Measurements from ENCODE around the gene CACNG4. TPM values are rescaled to one million over a fixed set of nuclear protein-coding genes. Genes with fewer than 3 reads are reported as not detected.

CACNG4 gene
- total RNA-seq, 1 donor from 2014 or later: 0.34 TPM

DNA sequence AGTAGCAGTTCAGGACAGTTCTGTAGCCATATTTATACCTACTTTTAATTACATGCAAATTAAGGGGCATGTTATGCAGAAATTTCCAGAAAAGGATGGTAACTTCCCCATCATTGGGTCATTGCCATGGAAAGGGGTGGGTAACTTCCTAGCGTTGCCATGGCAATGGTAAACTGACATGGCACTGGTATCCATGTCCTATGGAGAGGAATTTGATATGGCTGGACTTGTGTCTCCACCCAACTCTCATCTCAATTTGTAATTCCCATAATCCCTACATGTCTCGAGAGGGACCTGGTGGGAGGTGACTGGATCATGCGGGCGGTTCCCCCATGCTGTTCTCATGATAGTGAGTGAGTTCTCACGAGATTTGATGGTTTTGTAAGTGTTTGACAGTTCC lies 35.6 kb upstream of the CACNG4 start:
- Histone ChIP-seq H3K79me2 (ENCODE audit: low read depth) (no peaks in the 10 kb centered on the region), H3F3A (ENCODE audit: low read depth) (peaks cover 3% of the 10 kb centered on the region), H3K4me3 (no peak overlapping the region), H4K20me1 (ENCODE audit: low read depth) (no peaks in the 10 kb centered on the region), H3K4me1 (peaks cover 23% of the 10 kb centered on the region), H3K27me3 (no peaks in the 10 kb centered on the region), H3K27ac (no peak overlapping the region), H3K4me2 (no peak overlapping the region), H3K36me3 (no peaks in the 10 kb centered on the region), H3K9me3 (ENCODE audit: low read depth) (no peaks in the 10 kb centered on the region), H2AFZ (replicated peaks) (no peak overlapping the region), H3K9ac (no peak overlapping the region)
- peaks cover 2% of the 10 kb centered on the region for H3K9me3 Mint-ChIP-seq
- H3K36me3 Mint-ChIP-seq: no peaks in the 10 kb centered on the region
- TF ChIP-seq, protein P1, sequence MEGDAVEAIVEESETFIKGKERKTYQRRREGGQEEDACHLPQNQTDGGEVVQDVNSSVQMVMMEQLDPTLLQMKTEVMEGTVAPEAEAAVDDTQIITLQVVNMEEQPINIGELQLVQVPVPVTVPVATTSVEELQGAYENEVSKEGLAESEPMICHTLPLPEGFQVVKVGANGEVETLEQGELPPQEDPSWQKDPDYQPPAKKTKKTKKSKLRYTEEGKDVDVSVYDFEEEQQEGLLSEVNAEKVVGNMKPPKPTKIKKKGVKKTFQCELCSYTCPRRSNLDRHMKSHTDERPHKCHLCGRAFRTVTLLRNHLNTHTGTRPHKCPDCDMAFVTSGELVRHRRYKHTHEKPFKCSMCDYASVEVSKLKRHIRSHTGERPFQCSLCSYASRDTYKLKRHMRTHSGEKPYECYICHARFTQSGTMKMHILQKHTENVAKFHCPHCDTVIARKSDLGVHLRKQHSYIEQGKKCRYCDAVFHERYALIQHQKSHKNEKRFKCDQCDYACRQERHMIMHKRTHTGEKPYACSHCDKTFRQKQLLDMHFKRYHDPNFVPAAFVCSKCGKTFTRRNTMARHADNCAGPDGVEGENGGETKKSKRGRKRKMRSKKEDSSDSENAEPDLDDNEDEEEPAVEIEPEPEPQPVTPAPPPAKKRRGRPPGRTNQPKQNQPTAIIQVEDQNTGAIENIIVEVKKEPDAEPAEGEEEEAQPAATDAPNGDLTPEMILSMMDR (IDR thresholded peaks at IDR 0.05): no peak
- TF ChIP-seq EZH2 (IDR thresholded peaks at IDR 0.05): no peak
- TF ChIP-seq EZH2phosphoT487 (IDR thresholded peaks at IDR 0.05): no peak
- peaks cover 4% of the 10 kb centered on the region for H3K27me3 Mint-ChIP-seq (ENCODE audit: insufficient read depth, low read depth)
- peaks cover 20% of the 10 kb centered on the region for H3K4me1 Mint-ChIP-seq
- H3K4me3 Mint-ChIP-seq: no peak overlapping the region
- no peak for DNase-seq (ENCODE audit: low spot score)
- no peak overlapping the region for H3K27ac Mint-ChIP-seq

GRCh38 chr17:66929591-66929990 lies 34.9 kb upstream of the CACNG4 start:
- H3K27ac ChIP-seq: no peak overlapping the region
- no peak for TF ChIP-seq EZH2phosphoT487 (IDR thresholded peaks at IDR 0.05)
- TF ChIP-seq EZH2 (IDR thresholded peaks at IDR 0.05): no peak
- TF ChIP-seq, protein P1 (IDR thresholded peaks at IDR 0.05): no peak
- peaks cover 3% of the 10 kb centered on the region for H3F3A ChIP-seq (ENCODE audit: low read depth)
- no peak overlapping the region for H3K4me3 Mint-ChIP-seq
- no peaks in the 10 kb centered on the region for H3K27me3 ChIP-seq
- H3K79me2 ChIP-seq (ENCODE audit: low read depth): no peaks in the 10 kb centered on the region
- no peak overlapping the region for H3K9ac ChIP-seq
- H3K27ac Mint-ChIP-seq: no peak overlapping the region
- no peak overlapping the region for H2AFZ ChIP-seq (replicated peaks)
- H3K9me3 Mint-ChIP-seq: peaks cover 2% of the 10 kb centered on the region
- no peaks in the 10 kb centered on the region for H3K9me3 ChIP-seq (ENCODE audit: low read depth)
- no peak overlapping the region for H3K4me2 ChIP-seq
- no peaks in the 10 kb centered on the region for H3K36me3 ChIP-seq
- H3K4me3 ChIP-seq: no peak overlapping the region
- no peak for DNase-seq (ENCODE audit: low spot score)
- H4K20me1 ChIP-seq (ENCODE audit: low read depth): no peaks in the 10 kb centered on the region
- no peaks in the 10 kb centered on the region for H3K36me3 Mint-ChIP-seq
- peaks cover 17% of the 10 kb centered on the region for H3K4me1 ChIP-seq
- peaks cover 4% of the 10 kb centered on the region for H3K27me3 Mint-ChIP-seq (ENCODE audit: insufficient read depth, low read depth)
- peaks cover 18% of the 10 kb centered on the region for H3K4me1 Mint-ChIP-seq

- peaks cover 9% of the 10 kb centered on the region for H3K9me3 Mint-ChIP-seq
- no peaks in the 10 kb centered on the region for H3K36me3 Mint-ChIP-seq
- no peaks in the 10 kb centered on the region for H3K9me3 ChIP-seq (ENCODE audit: low read depth)
- H3K36me3 ChIP-seq: no peaks in the 10 kb centered on the region
- H3K4me3 Mint-ChIP-seq: no peak overlapping the region
- no peaks in the 10 kb centered on the region for H3K27me3 ChIP-seq
- H2AFZ ChIP-seq (replicated peaks): no peak overlapping the region
- H3K27ac Mint-ChIP-seq: no peak overlapping the region
- peaks cover under 1% of the 10 kb centered on the region for H3F3A ChIP-seq (ENCODE audit: low read depth)
- no peaks in the 10 kb centered on the region for H4K20me1 ChIP-seq (ENCODE audit: low read depth)
- no peak overlapping the region for H3K9ac ChIP-seq
- H3K27me3 Mint-ChIP-seq (ENCODE audit: insufficient read depth, low read depth): peaks cover 4% of the 10 kb centered on the region
- peaks cover 8% of the 10 kb centered on the region for H3K4me1 ChIP-seq
- DNase-seq (ENCODE audit: low spot score): no peak
- TF ChIP-seq, protein P1 (IDR thresholded peaks at IDR 0.05): no peak
- TF ChIP-seq EZH2phosphoT487 (IDR thresholded peaks at IDR 0.05) (no peak), EZH2 (IDR thresholded peaks at IDR 0.05) (no peak)
- no peak overlapping the region for H3K27ac ChIP-seq
- no peak overlapping the region for H3K4me3 ChIP-seq
- H3K79me2 ChIP-seq (ENCODE audit: low read depth): no peaks in the 10 kb centered on the region
- H3K4me2 ChIP-seq: no peak overlapping the region
- H3K4me1 Mint-ChIP-seq: peaks cover 15% of the 10 kb centered on the region
Measured at GRCh38 chr17:66930933-66931332, 33.6 kb upstream of the CACNG4 start.
